Measurements from ENCODE around the gene SESN3.
A peak's percentile ranks its signal among the peaks of the same experiment; 100 is the strongest.
"Not testable (repeated sequence)": the region's sequence is repeated elsewhere in the genome, so short reads cannot be mapped to it uniquely, and the experiment has no call there.

Gene SESN3

DNA sequence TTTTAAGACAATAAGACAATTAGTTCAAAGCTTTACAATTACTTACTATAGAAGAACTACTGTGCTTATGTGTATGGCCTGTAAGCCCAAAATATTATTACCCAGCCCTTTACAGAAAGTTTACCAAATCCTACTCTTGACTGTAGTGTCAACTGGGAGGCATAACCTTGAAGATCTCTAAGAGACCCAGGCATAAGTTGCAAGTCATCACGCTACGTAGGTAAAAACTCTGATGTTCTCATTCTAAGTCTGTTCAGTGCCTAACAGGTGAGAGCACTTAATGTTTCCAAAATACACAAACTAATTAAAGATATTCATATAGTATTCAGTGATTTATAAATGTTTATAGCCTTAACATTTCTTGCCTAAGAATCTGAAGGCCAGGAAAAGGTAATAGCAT, 12.9 kb downstream of the SESN3 start:
- no peak for DNase-seq

DNA sequence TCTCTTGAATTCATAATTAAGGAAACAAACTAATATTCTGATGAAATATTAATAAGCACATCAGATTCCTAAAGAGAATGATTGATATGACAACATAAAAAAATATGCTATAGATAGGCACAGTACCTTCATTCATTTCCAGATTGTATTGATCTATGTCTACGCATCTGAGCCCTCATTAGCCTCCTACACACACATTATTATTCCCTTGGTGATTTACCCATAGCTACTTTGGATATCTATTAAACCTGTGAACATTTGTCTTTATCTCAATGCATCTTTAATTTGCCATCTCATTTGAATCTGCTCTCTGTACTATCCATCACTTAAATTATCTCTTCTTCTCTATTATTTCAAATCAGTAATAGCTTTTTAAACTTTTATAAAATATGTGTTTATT, 18.4 kb downstream of the SESN3 start:
- no peak for DNase-seq

- DNase-seq, result not testable (repeated sequence)
Observed at GRCh38 chr11:95209535-95209934, 21.5 kb downstream of the SESN3 start.

- DNase-seq, result no peak
Observed at GRCh38 chr11:95200781-95201457, 30.1 kb downstream of the SESN3 start.

GRCh38 chr11:95195831-95196230, 35.2 kb downstream of the SESN3 start:
- no peak for DNase-seq

DNA sequence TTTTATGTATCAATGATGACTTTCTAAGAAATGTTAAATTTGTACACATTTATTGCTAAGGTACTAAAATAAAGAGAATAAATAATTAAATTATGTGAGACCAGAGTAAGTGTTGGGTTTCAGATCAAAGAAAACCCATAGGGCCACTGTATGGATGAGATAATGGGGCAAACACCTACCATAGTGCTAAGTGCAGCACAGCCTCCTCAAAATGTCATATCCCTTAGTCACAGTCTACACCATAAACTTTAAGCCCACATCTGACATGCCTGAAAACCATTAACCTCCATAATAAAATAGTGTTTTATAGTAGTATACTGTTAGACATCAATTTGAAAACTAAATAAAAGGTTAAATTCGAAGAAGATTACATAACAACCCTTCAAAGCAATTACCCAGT, 37.5 kb downstream of the SESN3 start:
- DNase-seq, result no peak

- DNase-seq, result no peak
Observed at GRCh38 chr11:95192717-95193116, 38.3 kb downstream of the SESN3 start.

DNA sequence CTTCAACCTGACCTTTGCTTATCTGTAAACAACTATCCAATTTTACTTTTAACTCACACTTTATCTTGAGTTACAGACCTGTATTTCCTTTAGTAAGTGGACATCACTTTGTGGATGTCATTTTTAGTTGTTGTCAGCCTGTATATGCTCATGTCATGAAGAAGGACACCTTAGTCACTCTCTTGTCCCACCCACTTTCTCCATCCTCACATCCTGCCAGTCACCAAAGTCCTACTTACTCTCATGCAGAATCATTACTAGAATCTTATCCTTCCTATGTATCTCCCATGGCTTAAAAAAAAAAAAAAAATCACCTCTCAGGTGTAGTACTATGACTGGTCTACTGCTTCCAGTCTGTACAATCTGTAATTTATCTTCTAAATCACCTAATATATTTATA, 43.3 kb downstream of the SESN3 start:
- DNase-seq, result no peak

- DNase-seq, result no peak
Observed at GRCh38 chr11:95182397-95182796, 48.6 kb downstream of the SESN3 start.

GRCh38 chr11:95175818-95176380, 55.1 kb downstream of the SESN3 start:
- DNase-seq, result no peak

DNA sequence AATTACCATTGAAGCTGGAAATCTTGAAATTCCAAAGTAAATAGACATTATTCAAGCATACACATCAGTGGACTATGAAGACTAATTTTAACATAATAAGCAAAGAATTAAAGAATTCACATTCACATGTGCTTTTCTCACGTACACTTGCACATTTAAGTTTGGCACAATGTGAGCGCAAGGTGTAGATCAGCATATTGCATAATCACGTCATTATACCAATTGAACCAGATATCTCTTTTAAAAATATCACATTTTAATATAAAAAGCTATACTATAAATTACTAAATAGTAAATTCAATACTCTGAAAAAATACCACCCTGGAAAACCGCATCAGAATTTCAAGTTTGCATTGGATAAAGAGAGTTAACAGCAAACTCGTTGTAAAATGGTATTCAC, 60.7 kb downstream of the SESN3 start:
- no peak for DNase-seq

DNA sequence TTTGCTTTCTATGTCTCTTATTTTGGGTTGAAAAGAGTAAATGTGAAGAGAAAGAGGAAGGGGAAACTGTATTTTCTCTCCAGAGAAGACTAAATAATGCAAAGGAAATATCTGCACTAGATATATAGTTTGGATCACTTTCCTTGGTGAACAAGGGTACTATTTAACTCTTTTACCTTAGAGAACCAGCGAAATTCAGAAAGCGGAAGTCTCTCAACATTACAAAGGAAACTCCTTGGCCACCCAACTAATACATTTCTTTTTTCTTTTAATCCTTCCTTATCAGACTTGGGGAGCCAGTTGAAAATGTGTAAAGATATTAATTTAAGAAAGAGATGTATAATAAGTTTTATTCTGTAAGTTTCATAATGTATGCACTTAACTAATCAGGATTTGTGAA, 64.2 kb downstream of the SESN3 start:
- no peak for DNase-seq

DNA sequence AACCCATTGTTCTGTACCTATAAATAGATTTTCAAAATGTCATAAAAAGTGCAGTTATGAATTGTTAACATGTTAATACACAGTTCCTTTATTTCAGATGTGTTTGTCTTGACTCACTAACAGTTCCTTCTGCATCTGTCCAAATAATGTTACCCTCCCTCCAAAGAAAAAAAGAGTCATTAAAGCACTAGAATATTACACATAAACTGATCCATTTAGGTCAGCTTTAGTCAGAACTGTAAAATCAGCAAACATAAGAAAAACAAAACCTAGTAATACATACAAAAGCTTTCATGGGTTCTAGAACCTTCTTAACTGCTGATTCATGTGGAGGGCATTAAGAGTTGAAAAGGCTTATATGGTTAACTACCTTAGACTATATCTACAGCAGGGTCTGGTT, 65.4 kb downstream of the SESN3 start:
- DNase-seq, result no peak

- DNase-seq, result no peak
Observed at GRCh38 chr11:95163106-95163505, 67.9 kb downstream of the SESN3 start.

- no peak for DNase-seq
Observed at GRCh38 chr11:95161248-95161647, 69.8 kb downstream of the SESN3 start.

DNA sequence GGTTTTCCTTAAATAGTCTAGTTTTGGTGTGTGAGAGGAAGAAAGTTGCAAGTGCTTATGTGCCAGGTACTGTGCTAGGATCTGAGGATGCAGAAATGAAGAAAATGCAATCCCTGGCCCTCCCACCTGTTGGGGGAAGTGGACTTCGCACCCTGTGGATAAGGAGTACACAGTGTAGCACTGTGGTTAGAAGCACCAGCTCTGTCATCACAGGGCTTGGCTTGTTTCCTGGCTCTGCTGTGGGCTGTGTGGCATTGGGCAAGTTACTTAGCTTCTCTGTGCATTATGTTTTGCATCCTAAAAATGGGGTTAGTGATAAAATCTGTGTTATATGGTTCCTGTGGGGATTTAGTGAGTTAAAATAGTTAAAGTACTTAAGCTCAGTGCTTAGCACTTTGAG, 73.2 kb downstream of the SESN3 start:
- DNase-seq, result no peak

GRCh38 chr11:95156916-95157541, 74.0 kb downstream of the SESN3 start:
- DNase-seq, result no peak

DNA sequence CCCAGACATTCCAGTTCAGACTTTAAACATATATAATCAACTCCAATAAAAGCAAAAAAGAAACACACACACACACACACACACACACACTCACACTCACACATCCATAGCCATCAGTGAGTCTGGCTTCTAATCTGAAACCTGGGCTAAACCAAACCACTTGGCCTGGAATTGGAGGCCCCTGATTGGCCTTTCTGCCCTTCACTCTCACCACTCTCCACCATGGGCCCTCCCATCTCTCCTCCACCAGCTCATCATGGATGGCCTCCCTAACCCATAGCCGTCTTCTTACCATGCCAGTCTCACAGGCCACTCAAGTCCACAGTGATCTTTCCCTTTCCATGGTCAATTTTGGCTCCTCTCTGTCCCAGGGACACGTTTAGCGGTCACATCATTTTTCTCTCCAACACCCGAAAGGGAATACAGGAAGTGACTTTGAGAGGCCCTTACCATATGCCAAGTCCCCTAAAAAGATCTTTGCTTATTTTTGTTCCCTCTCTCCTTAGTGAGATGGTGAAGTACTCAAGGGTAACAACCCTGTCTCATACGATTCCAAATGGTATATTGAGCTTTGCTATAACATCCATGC, 74.8 kb downstream of the SESN3 start:
- no peak for DNase-seq

DNA sequence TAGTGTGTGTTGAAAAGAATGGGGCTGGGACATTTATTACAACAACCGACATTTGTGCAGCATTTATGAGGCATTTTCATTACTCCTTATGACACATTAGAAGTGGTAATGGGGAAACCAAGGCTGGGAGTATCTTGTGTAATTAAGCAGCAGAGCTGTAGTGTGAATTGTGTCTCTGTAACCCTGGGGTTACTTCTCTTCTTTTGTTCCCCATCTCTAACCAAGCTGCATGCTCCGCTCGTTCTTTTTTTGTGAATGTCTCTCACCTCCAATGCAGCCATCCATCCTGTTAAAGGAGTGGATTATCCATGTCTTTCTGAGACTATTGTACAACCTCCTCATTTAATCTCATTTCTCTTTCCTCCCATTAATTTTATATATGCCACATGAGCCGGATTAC, 75.6 kb downstream of the SESN3 start:
- no peak for DNase-seq

DNA sequence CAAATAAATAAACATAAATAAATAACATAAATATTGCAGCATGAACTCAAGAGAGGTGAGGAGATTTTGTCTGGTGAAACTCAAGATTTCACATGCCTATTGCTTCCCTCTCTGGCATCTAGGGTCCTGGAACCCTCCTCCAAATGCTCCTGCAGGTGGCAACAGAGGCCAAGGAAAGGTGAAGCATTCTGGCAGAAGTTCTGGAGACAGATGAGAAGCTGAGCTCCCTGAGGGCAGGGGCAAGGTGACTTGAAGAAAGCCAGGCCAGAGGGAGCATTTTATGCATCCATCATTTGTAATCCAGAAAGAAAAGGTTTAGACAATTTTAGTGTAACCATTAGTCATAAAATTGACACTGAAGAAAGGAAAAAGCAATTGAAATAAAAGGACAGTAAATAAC, 76.5 kb downstream of the SESN3 start:
- peak; percentile 49 to 69 for DNase-seq

GRCh38 chr11:95153857-95154246, 77.2 kb downstream of the SESN3 start:
- no peak for DNase-seq

- DNase-seq, result no peak
Observed at GRCh38 chr11:95152876-95153856, 77.8 kb downstream of the SESN3 start.

All from activated CD4-positive, alpha-beta T cell treated with anti-CD3 and anti-CD28 coated beads for 4 hours (primary cell).